GM12872 (cell line): ENCODE results near the gene ELP6.

Experiments
- CTCF ChIP-seq: IDR thresholded peaks from 3 replicates; pipeline ENCODE4 v1.5.1; 2011; ENCODE audit warnings: low read depth, mild to moderate bottlenecking, low read length, moderate library complexity; ENCODE audit not compliant: insufficient read depth

Gene ELP6

GRCh38 chr3:47536967-47537366 lies 23.5 kb upstream of the ELP6 start:
- TF ChIP-seq CTCF: no peak

- TF ChIP-seq CTCF: no peak
Observed at GRCh38 chr3:47536221-47536891, 22.8 kb upstream of the ELP6 start.

GRCh38 chr3:47533996-47534454 lies 20.5 kb upstream of the ELP6 start:
- no peak for TF ChIP-seq CTCF

GRCh38 chr3:47533481-47533880 lies 20.0 kb upstream of the ELP6 start:
- TF ChIP-seq CTCF: no peak

- no peak for TF ChIP-seq CTCF
Observed at GRCh38 chr3:47527952-47528725, 14.6 kb upstream of the ELP6 start.

- TF ChIP-seq CTCF: no peak
Observed at GRCh38 chr3:47525617-47526016, 12.1 kb upstream of the ELP6 start.

- no peak for TF ChIP-seq CTCF
Observed at GRCh38 chr3:47523310-47524073, 10.0 kb upstream of the ELP6 start.
